NCI-H2196 treated with DMSO at 0.1 percent for 48 hours (cell line): ENCODE results near the gene ARL14.

Experiments
- DNase-seq: peaks from one replicate; lab custom pipeline; 2025; ENCODE audit not compliant: unreplicated experiment; lab: John Stamatoyannopoulos, UW

Gene ARL14

GRCh38 chr3:160676547-160677303 lies at the start of gene ARL14:
ARL14 (plus strand) TSS chr3:160677160; CDS start chr3:160677347, 187 bp downstream.
- no peak for DNase-seq

GRCh38 chr3:160629491-160629890 lies 47.5 kb upstream of the ARL14 start:
- no peak for DNase-seq

GRCh38 chr3:160633361-160634083 lies 43.4 kb upstream of the ARL14 start:
- DNase-seq, result no peak

- DNase-seq, result no peak
Measured at GRCh38 chr3:160635213-160635612, 41.7 kb upstream of the ARL14 start.

GRCh38 chr3:160637086-160637485 lies 39.9 kb upstream of the ARL14 start:
- DNase-seq, result no peak

- no peak for DNase-seq
Measured at GRCh38 chr3:160638184-160638583, 38.8 kb upstream of the ARL14 start.

GRCh38 chr3:160641665-160642309 lies 35.2 kb upstream of the ARL14 start:
- DNase-seq, result peak; percentile 29

- no peak for DNase-seq
Measured at GRCh38 chr3:160643994-160644393, 33.0 kb upstream of the ARL14 start.

- no peak for DNase-seq
Measured at GRCh38 chr3:160644491-160644890, 32.5 kb upstream of the ARL14 start.

GRCh38 chr3:160648701-160649100 lies 28.3 kb upstream of the ARL14 start:
- DNase-seq, result no peak

- DNase-seq, result no peak
Measured at GRCh38 chr3:160649596-160649995, 27.4 kb upstream of the ARL14 start.

- DNase-seq, result no peak
Measured at GRCh38 chr3:160653512-160653911, 23.4 kb upstream of the ARL14 start.

GRCh38 chr3:160660902-160661301 lies 16.1 kb upstream of the ARL14 start:
- DNase-seq, result no peak

GRCh38 chr3:160661660-160662059 lies 15.3 kb upstream of the ARL14 start:
- DNase-seq, result peak; percentile 22

GRCh38 chr3:160665231-160665630 lies 11.7 kb upstream of the ARL14 start:
- no peak for DNase-seq

GRCh38 chr3:160665784-160666526 lies 11.0 kb upstream of the ARL14 start:
- no peak for DNase-seq

GRCh38 chr3:160667452-160667851 lies 9.5 kb upstream of the ARL14 start:
- no peak for DNase-seq

- no peak for DNase-seq
Measured at GRCh38 chr3:160668454-160668853, 8.5 kb upstream of the ARL14 start.

- no peak for DNase-seq
Measured at GRCh38 chr3:160671231-160671630, 5.7 kb upstream of the ARL14 start.

- no peak for DNase-seq
Measured at GRCh38 chr3:160671995-160672394, 5.0 kb upstream of the ARL14 start.

- no peak for DNase-seq
Measured at GRCh38 chr3:160673188-160673587, 3.8 kb upstream of the ARL14 start.
